Lung (tissue), 12 donors: Measurements from ENCODE around the gene TJP2. TPM values are rescaled to one million over a fixed set of nuclear protein-coding genes. Genes with fewer than 3 reads are reported as not detected.
A peak's percentile ranks its signal among the peaks of the same experiment; 100 is the strongest.

ENCODE experiments used
- ATAC-seq: fragments of 200-7000 bp; cut with Tn5 transposase; one replicate; pipeline ENCODE4 v1.9.1; 2020; ENCODE audit warnings: moderate number of reproducible peaks; ENCODE audit not compliant: insufficient read depth, low FRiP score
- DNase-seq, 3 donors: peaks; one replicate each; pipeline ENCODE4 v3.0.0-alpha.2; 2013 to 2017
- H3K27ac ChIP-seq, 2 donors: one replicate each; pipeline ENCODE4 v1.5.1; 2013; ENCODE audit warnings: mild to moderate bottlenecking in 2 of 2, moderate library complexity in 2 of 2, control low read depth in 1 of 2, inconsistent platforms in 1 of 2, low read depth in 1 of 2, low read length in 1 of 2
- H3K27me3 ChIP-seq, 3 donors: one replicate each; pipeline ENCODE4 v1.5.1; 2013; ENCODE audit warnings: low read length in 2 of 3; ENCODE audit not compliant: control insufficient read depth in 3 of 3, insufficient read depth in 3 of 3
- H3K36me3 ChIP-seq, 4 donors: one replicate each; pipeline ENCODE4 v1.5.1; 2013; ENCODE audit warnings: low read length in 4 of 4, mild to moderate bottlenecking in 1 of 4, moderate library complexity in 1 of 4; ENCODE audit not compliant: control insufficient read depth in 4 of 4, insufficient read depth in 4 of 4
- H3K4me1 ChIP-seq, 5 donors: one replicate each; pipeline ENCODE4 v1.5.1; 2013; ENCODE audit warnings: low read length in 5 of 5, mild to moderate bottlenecking in 2 of 5, moderate library complexity in 1 of 5; ENCODE audit not compliant: control insufficient read depth in 5 of 5, insufficient read depth in 5 of 5
- H3K4me3 ChIP-seq: one replicate; pipeline ENCODE4 v1.5.1; 2013; ENCODE audit warnings: mild to moderate bottlenecking, control low read depth, moderate library complexity
- H3K9ac ChIP-seq, 2 donors: one replicate each; pipeline ENCODE4 v1.5.1; 2013; ENCODE audit warnings: low read length in 2 of 2, control low read depth in 1 of 2; ENCODE audit not compliant: insufficient read depth in 1 of 2
- H3K9me3 ChIP-seq, 4 donors: one replicate each; pipeline ENCODE4 v1.5.1; 2013; ENCODE audit warnings: low read length in 3 of 4, mild to moderate bottlenecking in 1 of 4, moderate library complexity in 1 of 4; ENCODE audit not compliant: control insufficient read depth in 4 of 4, insufficient read depth in 3 of 4
- WGBS, 2 donors: extraction: QIAGEN DNeasy Blood & Tissue Kit; methylation state at CpG; one replicate each; pipeline ENCODE4 v1.1.7; 2013; 5-methylcytosine and 5-hydroxymethylcytosine counted together
- polyA plus RNA-seq, 2 donors: library from polyadenylated mRNA; stranded (reverse); fragments of 200-250 nt; gene quantifications; one replicate each; pipeline ENCODE4 v1.2.1, GENCODE V29; 2013
- total RNA-seq, 2 donors: library from RNA; depleted of rRNA in 1 of 2; stranded (reverse); fragments of >200 nt in 1 of 2; gene quantifications; one replicate each; pipeline ENCODE4 v1.2.1, GENCODE V29; 2014 to 2021
- TF ChIP-seq, protein P1 (sequence below): IDR thresholded peaks from 2 replicates; pipeline ENCODE4 v1.5.1; 2012; ENCODE audit warnings: mild to moderate bottlenecking; ENCODE audit errors: control extremely low read depth, extremely low read depth
- donor health status: control.
- donor health status: control.
- donor health status: Bipolar disorder and iron deficiency.
- donor health status: healthy.
- donor health status: DM: yes; HTN: yes; CAD: no.

TJP2 gene
- total and polyA plus RNA-seq, 4 donors: 39.3 to 181 (median 73.6) TPM

DNA sequence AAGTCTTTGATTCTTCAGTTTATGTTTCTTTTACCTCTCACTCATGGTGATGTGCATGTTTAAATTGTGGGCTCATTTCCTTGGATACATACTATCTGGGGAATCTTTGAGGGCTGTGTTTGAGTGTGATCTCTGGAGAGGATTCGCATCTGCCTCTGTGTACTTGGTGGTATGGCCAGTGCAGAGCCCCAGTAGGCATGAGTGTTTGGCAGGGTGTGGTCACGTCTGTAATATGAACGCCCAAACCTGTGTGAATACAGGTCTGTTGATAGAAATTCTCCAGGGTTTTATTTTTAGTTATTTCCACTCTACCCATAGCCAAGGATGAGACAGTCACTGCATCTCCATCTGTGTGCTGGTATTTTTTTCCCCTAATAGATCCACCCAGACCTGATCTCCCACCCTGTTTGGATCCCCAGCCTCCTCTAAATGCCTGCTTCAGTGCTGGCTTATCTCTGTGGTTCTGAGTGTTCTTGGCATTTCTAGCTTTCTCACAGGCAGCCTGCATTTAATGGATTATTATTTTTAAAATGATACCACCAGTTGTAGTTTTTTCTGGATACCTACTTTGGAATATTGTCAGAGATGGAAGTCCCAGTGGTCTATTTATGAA, 37.5 kb downstream of the TJP2 start:
- TF ChIP-seq, protein P1, sequence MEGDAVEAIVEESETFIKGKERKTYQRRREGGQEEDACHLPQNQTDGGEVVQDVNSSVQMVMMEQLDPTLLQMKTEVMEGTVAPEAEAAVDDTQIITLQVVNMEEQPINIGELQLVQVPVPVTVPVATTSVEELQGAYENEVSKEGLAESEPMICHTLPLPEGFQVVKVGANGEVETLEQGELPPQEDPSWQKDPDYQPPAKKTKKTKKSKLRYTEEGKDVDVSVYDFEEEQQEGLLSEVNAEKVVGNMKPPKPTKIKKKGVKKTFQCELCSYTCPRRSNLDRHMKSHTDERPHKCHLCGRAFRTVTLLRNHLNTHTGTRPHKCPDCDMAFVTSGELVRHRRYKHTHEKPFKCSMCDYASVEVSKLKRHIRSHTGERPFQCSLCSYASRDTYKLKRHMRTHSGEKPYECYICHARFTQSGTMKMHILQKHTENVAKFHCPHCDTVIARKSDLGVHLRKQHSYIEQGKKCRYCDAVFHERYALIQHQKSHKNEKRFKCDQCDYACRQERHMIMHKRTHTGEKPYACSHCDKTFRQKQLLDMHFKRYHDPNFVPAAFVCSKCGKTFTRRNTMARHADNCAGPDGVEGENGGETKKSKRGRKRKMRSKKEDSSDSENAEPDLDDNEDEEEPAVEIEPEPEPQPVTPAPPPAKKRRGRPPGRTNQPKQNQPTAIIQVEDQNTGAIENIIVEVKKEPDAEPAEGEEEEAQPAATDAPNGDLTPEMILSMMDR: no peak
- ATAC-seq (no peak), DNase-seq (no peak)
- peaks cover 2 to 10% (median 8%) of the 10 kb centered on the region in 5 donors for H3K4me1 ChIP-seq
- no peak overlapping the region for H3K9ac ChIP-seq
- no peaks in the 10 kb centered on the region for H3K9me3 ChIP-seq
- WGBS, 2 donors: 81 to 86% methylated on average over 3 of the region's 3 CpGs
- peaks cover 0 to 4% (median under 1%) of the 10 kb centered on the region in 4 donors for H3K36me3 ChIP-seq
- no peaks in the 10 kb centered on the region for H3K27me3 ChIP-seq
- H3K4me3 ChIP-seq: no peak overlapping the region
- peak overlapping the region in 1 of 2 donors; percentile 68 for H3K27ac ChIP-seq

DNA sequence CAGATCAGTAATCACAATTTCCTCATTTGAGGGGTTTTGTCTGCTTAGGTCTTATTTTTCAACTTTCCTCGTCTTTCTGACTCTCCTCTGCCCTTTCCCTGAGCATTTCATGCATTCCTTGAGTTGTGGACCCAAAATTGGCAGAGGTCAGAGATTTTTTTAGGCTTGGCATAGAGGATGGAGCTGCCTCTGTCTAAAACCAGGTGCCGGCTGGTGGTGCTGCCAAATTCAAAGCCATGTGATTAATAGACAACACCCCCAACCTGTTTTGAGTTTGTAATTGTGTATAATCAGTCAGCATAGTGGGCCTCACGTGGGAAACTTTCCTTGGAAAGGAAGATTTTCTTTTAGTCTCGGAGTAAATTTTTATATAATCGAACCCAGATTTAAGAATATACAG, 39.6 kb downstream of the TJP2 start:
- H3K27ac ChIP-seq: peak overlapping the region in 1 of 2 donors; percentile 30

DNA sequence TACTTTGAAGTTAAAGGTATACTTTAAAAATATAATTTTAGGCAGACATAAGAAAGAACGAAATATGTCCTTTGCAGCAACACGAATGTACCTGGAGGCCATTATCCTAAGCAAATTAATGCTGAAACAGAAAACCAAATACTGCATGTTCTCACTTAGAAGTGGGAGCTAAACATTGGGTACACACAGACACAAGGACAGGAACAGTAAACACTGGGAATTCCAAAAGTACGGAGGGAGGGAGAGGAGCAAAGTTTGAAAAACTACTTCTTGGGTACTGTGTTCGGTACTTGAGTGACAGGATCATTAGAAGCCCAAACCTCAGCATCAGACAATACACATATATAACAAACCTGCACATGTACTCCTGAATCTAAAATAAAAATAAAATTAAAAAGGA, 40.9 kb downstream of the TJP2 start:
- Histone ChIP-seq H3K27me3 (no peaks in the 10 kb centered on the region), H3K36me3 (peaks cover 4 to 13% (median 7%) of the 10 kb centered on the region in 4 donors), H3K4me1 (peaks cover 0 to 5% (median 0%) of the 10 kb centered on the region in 5 donors), H3K9ac (no peak overlapping the region), H3K9me3 (no peaks in the 10 kb centered on the region), H3K27ac (peak overlapping the region in 1 of 2 donors; percentile 75), H3K4me3 (no peak overlapping the region)
- TF ChIP-seq, protein P1: no peak
- DNase-seq: no peak
- no peak for ATAC-seq
- 62 to 80% methylated on average over 4 of the region's 4 CpGs for WGBS, 2 donors

More for the DNA sequence above, 39.6 kb downstream of the TJP2 start:
- peaks cover 0 to 5% (median 0%) of the 10 kb centered on the region in 5 donors for H3K4me1 ChIP-seq
- WGBS, 2 donors: 89% methylated on average over 5 of the region's 5 CpGs
- no peak overlapping the region for H3K4me3 ChIP-seq
- ATAC-seq: no peak
- no peaks in the 10 kb centered on the region for H3K27me3 ChIP-seq
- no peak for DNase-seq
- H3K9ac ChIP-seq: no peak overlapping the region
- peaks cover 4 to 11% (median 7%) of the 10 kb centered on the region in 4 donors for H3K36me3 ChIP-seq
- TF ChIP-seq, protein P1: no peak
- H3K9me3 ChIP-seq: no peaks in the 10 kb centered on the region
